ENCODE results near the gene RIN1.
"Not testable (repeated sequence)": the region's sequence is repeated elsewhere in the genome, so short reads cannot be mapped to it uniquely, and the experiment has no call there.

The RIN1 gene

DNA sequence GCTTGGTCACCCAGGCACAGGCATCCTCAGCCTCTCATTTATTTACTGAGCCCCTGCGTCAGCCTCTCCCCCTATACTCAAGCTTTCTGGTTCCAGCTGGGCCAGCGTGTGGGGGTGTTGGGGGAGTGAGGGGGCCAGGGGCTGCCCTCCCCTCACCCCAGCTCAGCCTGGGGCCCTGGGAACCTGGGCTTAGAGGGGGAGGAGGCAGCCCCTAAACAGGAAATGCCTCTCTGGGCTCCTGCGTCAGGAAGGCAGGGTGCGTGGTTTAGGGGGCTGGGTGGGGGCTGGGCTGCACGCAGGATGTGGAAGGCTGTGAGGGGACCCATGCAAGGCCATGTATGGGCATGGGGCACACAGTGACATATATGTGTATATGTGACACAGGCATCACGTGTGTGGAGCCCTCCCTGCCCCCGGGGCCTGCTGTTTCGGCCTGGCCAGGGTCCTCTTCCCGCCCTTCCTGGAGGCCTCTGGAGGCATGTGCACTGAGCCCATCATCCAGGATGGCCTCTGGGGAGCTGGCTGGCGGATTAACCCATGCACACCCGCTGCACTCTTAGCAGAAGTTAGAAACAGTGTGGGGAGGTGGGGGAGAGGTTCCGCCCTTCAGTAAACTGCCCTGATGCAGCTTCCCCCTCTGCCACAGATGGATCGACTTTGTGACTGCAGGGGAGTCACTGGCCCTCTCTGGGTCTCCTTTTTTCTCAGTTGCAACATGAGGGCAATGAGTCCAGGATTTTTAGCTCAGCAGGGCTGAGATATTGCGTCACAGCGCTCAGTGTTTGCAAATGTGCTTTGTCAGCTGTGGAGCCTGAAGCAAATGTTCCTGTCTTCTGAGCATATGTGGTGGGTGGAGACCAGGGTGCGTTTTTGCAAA is 18.3 kb downstream of the RIN1 start:
- DNase-seq = no peak

DNA sequence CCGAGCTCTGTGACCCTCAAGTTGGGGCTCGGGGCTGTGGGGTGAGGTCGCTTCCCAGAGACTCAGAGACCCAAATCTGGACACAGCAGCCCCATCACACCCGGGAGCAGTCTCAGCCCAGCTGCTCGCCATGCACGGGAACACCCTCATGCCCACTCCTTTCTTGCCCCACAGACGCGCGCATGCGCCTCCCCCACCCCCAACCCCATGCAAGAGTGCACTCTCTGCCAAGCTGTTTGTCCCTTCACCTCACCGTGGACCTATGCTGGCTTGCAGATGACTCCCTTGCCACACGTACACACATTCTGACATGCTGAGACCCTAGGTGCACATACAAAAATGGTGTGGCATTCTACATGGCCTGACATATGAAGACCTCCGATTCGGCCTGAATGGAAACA is 18.9 kb downstream of the RIN1 start:
- DNase-seq = no peak

DNA sequence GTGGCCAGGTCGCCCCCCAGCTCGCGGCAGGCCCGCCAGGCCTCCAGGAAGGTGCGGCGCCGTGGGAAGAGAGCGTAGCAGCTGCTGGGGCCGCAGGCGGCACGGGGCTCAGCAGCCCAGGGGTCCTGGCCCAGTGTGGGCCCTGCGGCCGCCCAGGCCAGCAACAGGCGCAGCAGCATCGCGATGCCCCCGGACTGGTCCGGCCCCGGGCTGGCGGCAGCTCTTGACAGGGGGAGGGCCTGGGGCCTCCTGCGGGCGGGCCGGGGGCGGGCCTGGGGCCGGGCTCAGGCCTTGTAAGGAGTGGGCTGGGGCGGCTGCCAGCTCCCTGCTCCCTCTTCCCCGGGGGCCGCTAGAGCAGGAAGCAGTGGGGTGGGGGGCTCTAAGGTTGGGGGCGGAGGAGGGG is 19.4 kb downstream of the RIN1 start, which contains the start of gene CD248:
CD248 (minus strand) TSS at position 196 of the 403 bp plus-strand sequence; CDS start at position 179, 17 bp downstream.
- DNase-seq = no peak

- DNase-seq = no peak
Measured at GRCh38 chr11:66315921-66316811, 20.1 kb downstream of the RIN1 start.

DNA sequence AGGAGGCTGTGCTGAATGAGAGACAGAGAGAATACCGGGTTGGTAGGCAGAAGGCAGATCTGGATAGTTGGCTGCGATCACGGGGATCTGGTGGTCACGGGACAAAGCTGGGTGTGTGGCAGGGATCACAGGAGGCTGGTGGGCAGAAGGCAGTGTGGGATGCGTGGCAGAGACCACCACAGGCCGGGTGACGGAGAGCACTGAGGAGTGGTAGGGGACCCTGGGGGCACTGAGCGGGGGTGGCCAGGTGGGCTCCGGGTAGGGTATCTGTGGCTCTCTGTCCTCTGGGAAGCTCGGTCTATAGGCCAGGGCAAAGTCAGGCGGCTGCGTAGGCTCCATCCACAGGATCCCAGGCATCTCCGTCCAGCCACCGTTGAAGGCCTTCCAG is 20.7 kb downstream of the RIN1 start:
- DNase-seq = no peak

DNA sequence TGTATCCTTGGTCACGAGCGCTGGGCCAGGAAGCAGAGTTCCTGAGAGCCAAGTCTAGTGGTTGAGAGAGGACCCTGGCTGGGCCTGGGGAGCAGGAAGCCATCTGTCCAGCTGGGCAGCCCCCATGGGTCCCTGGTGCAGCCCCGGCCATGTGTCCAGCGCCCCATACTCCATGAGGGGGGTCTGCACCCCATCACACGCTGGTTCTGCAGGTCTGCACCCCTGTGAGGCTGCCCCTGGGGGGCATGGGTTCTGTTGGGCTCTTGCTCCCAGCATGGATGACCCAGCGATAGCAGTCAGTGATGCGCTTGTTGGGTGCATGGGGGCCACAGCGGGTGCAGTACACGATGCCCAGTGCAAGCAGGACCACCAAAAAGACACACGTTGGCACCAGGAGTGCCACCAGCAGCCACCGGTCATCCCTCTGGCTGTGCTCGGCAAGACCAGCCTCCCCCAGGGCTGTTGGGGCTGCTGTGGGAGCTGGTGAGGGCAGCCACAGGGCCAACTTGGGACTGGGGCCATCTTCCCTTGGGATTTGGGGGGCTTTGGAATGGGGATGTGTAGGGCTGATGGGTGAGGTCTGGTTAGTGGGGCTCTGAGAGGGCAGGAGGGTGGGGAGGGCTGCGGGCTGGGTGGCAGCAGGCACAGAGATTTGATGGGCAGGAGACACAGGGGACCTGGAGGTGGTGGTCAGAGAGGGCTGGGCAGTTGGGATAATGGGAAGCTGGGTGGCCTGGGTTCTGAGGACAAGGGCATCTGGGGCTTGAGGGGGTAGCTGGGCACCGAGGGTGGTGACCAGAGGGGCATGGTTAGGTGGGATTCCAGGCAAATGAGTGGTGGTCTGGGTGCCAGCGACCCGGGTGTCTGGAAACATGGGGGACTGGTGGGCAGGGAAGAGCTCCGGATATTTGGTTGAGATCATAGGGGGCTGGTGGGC is 21.4 kb downstream of the RIN1 start:
- no peak for DNase-seq

DNA sequence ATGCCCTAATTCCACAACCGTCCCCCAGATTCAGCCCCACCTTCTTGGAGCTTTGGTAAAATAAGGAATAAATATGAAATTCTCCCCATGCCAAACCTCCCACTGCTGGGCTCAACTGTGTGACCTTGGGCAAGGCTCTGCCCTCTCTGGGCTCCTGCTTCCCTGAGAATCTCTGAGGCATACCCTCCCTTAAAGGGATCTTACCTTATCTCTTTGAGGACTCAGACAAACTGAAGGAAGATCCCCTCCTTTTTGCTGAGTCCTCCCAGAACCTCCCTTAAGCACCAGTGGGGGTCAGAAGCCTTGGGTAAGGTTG is 22.1 kb downstream of the RIN1 start:
- DNase-seq = no peak

DNA sequence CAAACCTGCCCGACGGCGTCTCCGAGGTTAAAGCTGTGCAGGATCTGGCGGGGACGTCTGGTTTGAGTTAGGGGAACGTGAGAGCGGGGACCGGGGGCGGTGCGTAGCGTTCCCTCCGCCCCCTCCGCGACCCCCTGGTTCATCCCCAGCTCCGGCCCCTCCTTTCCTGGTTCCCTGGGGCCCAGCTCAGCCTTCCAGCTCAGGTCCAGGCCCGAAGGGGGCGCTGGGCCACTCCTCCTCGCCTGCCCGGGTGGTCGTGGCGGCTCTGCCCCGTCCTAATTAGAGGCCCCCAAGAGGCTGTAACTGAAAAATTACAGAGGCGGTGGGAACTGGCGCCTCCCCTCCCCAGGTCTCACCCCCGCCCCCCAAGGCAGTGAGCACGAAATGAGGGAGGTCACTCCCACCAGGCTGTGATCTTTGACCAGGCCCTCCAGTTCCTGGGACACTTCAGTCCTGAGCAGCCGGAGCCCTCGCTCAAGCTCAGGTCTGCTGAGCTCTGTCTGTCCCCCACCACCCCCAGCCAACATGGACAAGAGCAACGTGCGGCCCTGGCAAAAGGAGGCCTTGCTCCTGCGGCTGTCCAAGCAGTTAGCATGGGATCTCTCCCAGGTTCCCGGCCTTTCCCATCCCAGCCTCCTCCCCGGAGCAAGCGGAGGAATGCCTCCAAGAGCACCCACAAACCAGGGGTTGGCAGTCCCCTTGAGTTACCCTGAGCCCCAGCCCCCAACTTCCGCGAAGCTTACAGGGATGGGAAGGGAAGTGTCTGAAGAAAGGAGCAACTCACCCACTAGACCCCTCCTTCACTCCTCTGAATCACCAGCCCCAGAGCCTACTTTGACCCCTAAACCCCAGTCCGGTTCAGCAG is 22.7 kb downstream of the RIN1 start:
- no peak for DNase-seq

GRCh38 chr11:66312549-66313320 is 23.5 kb downstream of the RIN1 start:
- DNase-seq = peak; percentile 92

GRCh38 chr11:66311965-66312548 is 24.2 kb downstream of the RIN1 start:
- DNase-seq = peak; percentile 80

DNA sequence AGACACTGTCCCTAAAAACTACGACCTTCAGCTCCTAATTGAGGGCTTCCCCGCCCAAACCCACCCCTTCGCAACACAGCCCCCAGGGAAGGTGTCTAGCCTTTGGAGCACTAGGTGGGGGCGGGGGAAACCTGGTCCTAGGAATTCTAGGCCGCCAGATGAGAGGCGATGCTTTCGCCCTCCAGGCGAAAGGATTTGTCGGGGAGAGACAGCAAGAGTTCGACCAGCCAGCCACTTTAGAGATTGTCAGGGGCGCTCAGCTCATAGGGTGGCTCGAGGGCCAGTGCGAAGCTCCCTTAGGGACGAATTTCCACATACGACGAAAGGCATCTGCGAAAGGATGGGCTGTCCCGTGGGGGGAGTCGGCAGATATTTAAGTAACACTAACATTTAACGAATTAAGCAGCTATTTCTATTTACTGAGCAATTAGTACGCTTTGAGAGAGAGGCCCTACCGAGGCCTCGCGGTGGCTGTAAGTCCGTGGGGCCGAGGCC is 24.7 kb downstream of the RIN1 start:
- no peak for DNase-seq

DNA sequence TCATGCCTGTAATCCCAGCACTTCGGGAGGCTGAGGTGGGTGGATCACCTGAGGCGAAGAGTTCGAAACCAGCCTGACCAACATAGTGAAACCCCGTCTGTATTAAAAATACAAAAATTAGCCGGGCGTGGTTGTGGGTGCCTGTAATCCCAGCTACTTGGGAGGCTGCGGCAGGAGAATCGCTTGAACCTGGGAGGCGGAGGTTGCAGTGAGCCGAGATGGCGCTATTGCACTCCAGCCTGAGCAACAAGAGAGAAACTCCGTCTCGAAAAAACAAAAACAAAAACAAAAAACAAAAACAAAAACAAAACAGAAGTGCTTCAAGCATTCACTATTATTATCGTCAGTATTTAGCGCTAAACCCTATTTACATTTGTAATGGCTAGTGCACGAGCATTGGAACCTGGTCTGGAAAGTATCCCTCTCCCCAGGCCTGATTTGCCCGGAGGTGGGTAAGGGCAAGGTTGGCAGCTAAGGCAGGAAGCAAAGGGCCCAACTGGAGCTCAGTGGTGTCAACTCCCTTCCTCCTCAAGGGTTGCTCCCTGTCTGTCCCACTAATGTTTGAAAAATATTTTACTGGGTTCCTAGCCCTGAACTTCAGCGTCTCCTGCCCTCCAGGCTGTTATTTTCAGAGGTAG is 25.3 kb downstream of the RIN1 start:
- not testable (repeated sequence) for DNase-seq

DNA sequence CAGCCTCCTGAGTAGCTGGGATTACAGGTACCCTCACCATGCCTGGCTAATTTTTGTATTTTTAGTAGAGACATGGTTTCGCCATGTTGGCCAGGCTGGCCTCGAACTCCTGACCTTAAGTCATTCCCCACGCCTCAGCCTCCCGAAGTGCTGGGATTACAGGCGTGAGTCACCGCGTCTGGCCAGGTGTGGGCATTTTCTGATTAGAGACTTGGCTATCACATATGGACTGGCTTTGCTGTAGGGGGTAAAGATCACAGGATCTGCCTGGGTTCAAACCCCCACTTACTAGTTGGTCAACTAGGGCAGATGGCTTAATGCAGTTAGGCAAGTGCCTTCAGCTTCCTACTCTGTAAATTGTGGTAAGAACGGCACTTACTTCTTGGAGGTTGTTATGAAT is 25.9 kb downstream of the RIN1 start:
- no peak for DNase-seq

GRCh38 chr11:66309475-66309874 is 26.8 kb downstream of the RIN1 start:
- no peak for DNase-seq

DNA sequence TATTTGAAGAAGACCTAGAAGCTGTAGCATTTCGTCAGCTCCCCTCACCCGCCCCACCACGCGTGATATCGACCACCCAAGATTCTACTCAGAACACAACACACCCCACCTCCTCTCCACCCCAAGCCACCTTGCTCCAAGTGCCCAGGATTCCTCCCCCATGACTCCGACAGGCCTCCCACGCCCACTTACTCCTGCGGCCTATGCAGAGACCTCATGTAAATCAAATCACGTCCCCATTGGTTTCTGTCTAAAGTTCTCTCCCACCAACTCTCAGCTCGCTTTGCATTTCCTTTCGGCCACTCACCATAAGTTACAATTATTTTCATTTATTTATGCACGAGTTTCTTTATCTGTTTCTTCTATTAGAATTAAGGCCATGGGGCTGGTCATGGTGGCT is 33.6 kb downstream of the RIN1 start:
- no peak for DNase-seq

DNA sequence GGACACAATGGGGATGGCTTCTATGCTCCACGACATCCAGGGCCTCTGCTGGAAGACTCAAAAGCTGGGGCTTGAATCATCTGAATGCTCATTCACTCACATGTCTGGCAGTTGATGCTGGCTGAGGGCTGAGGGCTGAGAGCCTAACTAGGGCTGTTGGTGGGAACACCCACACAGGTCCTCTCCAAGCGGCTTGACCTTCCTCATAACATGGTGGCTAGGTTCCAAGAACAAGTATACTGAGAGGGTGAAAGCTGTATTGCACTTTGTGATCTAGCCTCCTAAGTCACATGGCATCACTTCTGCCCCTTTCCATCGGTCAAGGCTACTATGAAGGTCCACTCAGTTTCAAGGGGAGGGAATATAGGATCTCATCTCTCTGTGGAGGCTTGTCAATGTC is 37.0 kb downstream of the RIN1 start:
- DNase-seq = no peak

DNA sequence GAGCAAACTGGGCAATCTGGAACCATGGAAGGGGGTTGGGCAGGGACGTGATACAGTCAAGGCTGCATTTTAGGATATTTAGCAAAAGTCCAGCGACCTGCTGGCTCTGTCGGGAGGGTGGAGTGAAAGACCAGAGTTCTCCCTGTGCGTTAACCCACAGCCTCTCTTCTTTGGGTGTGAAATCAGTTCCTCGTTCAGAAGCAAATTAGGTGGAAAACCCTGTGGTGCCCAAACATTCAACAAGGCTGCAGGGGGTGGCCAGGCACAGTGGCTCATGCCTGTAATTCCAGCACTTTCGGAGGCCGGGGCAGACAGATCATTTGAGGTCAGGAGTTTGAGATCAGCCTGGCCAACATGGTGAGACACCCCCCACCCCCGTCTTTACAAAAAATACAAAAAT is 38.6 kb downstream of the RIN1 start:
- no peak for DNase-seq

DNA sequence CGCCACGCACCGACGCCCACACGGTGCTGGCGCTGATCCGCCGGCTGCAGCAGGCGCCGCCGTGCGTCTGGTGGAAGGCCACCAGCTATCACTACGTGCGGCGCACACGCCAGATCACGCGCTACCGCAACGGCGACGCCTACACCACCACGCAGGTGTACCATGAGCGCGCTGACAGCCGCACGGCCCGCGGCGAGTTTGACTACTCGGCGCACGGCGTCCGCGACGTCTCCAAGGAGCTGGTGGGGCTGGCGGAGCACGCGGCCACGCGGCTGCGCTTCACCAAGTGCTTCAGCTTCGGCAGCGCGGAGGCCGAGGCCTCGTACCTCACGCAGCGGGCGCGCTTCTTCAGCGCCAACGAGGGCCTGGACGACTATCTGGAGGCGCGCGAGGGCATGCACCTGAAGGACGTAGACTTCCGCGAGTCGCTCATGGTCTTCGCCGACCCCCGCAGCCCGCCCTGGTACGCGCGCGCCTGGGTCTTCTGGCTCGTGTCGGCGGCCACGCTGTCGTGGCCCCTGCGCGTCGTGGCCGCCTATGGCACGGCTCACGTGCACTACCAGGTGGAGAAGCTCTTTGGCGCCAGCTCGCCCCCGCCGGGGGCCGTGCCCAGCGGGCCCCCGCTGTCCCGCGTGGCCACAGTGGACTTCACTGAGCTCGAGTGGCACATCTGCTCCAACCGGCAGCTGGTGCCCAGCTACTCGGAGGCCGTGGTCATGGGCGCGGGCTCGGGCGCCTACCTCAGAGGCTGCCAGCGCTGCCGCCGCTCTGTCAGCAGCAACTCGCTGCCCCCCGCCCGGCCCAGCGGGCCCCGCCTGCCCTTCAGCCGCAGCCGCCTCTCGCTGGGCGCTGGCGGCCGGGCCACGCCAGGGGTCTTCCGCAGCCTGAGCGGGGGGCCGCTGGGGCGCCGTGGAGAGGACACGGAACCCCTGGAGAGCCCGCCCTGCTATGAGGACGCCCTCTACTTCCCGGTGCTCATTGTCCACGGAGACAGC is 41.3 kb downstream of the RIN1 start:
- DNase-seq = no peak

Data from midbrain (tissue), 1 donor.